HEK293 (cell line): ENCODE measurements around the gene MARK2.

Experiments used
- CTCF ChIA-PET: fragments of 350-600 bp; formaldehyde crosslinking; extraction: SDS; loops from one replicate; lab custom pipeline; 2021; ENCODE audit warnings: antibody characterized with exemption; lab: Yijun Ruan, JAX
- POLR2A ChIA-PET: fragments of 300-600 bp; formaldehyde crosslinking; extraction: SDS; loops from one replicate; lab custom pipeline; 2020; ENCODE audit warnings: antibody characterized with exemption, inconsistent platforms; lab: Yijun Ruan, JAX
- H3K27ac ChIP-seq: fragments of 200-500 bp; sonication (Bioruptor generic); 2 replicates; pipeline ENCODE4 v1.5.1; 2014; ENCODE audit warnings: low read depth, low read length, control low read depth, inconsistent platforms; ENCODE audit errors: extremely low read depth
- H3K36me3 ChIP-seq, 2 experiments: fragments of 200-500 bp in 1 of 2; sonication (Bioruptor generic) in 1 of 2; 1 replicate in 1 of 2; 2 replicates in 1 of 2; pipeline ENCODE4 v1.5.1; 2014 to 2017; ENCODE audit warnings: inconsistent platforms in 2 of 2, low read length in 2 of 2; ENCODE audit not compliant: control insufficient read depth in 2 of 2, insufficient read depth in 1 of 2
- H3K4me1 ChIP-seq: fragments of 200-500 bp; sonication (Bioruptor generic); 2 replicates; pipeline ENCODE4 v1.5.1; 2014; ENCODE audit warnings: mild to moderate bottlenecking, low read length, inconsistent platforms; ENCODE audit not compliant: control insufficient read depth, insufficient read depth
- H3K4me3 ChIP-seq: 2 replicates; pipeline ENCODE4 v1.5.1; 2011; ENCODE audit warnings: low read depth, mild to moderate bottlenecking, control low read depth, low read length, moderate library complexity
- H3K9me3 ChIP-seq: fragments of 200-500 bp; sonication (Bioruptor generic); 2 replicates; pipeline ENCODE4 v1.5.1; 2014; ENCODE audit warnings: low read depth, low read length, inconsistent platforms; ENCODE audit not compliant: control insufficient read depth, insufficient read depth
- GLI2 ChIP-seq: fragments of 450-650 bp; formaldehyde crosslinking; IDR thresholded peaks from 2 replicates; pipeline ENCODE4; 2017; ENCODE audit warnings: missing biosample characterization, missing genetic modification characterization, low read depth, borderline replicate concordance
- GLI4 ChIP-seq: fragments of 450-650 bp; formaldehyde crosslinking; IDR thresholded peaks from 2 replicates; pipeline ENCODE4 v1.5.1; 2016; ENCODE audit warnings: missing biosample characterization, missing genetic modification characterization
- INSM2 ChIP-seq: fragments of 450-650 bp; formaldehyde crosslinking; IDR thresholded peaks from 2 replicates; pipeline ENCODE4 v1.5.1; 2016; ENCODE audit warnings: missing biosample characterization, missing genetic modification characterization
- MEIS1 ChIP-seq: sonication (generic); formaldehyde crosslinking; IDR thresholded peaks from 2 replicates; pipeline ENCODE4 v1.8.1; 2022; ENCODE audit warnings: missing genetic modification reagents, mild to moderate bottlenecking, borderline replicate concordance
- MYNN ChIP-seq: fragments of 450-650 bp; formaldehyde crosslinking; IDR thresholded peaks from 2 replicates; pipeline ENCODE4 v1.5.1; 2016; ENCODE audit warnings: missing biosample characterization, missing genetic modification characterization, borderline replicate concordance
- SCRT2 ChIP-seq: fragments of 450-650 bp; formaldehyde crosslinking; IDR thresholded peaks from 2 replicates; pipeline ENCODE4 v1.5.1; 2016; ENCODE audit warnings: missing biosample characterization, missing genetic modification characterization
- WT1 ChIP-seq: fragments of 450-650 bp; formaldehyde crosslinking; IDR thresholded peaks from 2 replicates; pipeline ENCODE4 v1.5.1; 2016; ENCODE audit warnings: missing biosample characterization, missing genetic modification characterization
- ZBTB11 ChIP-seq: fragments of 450-650 bp; formaldehyde crosslinking; conservative IDR thresholded peaks from 2 replicates; pipeline ENCODE4 v1.5.1; 2016; ENCODE audit warnings: low read depth, missing biosample characterization, missing genetic modification characterization
- ZFP41 ChIP-seq: fragments of 450-650 bp; formaldehyde crosslinking; IDR thresholded peaks from 2 replicates; pipeline ENCODE4 v1.5.1; 2016; ENCODE audit warnings: missing biosample characterization, missing genetic modification characterization, borderline replicate concordance
- ZNF10 ChIP-seq: fragments of 450-650 bp; formaldehyde crosslinking; IDR thresholded peaks from 2 replicates; pipeline ENCODE4 v1.5.1; 2017; ENCODE audit warnings: missing biosample characterization, missing genetic modification characterization
- ZNF112 ChIP-seq: fragments of 450-650 bp; formaldehyde crosslinking; IDR thresholded peaks from 2 replicates; pipeline ENCODE4 v1.5.0; 2017; ENCODE audit warnings: missing biosample characterization, missing genetic modification characterization
- ZNF121 ChIP-seq: fragments of 450-650 bp; formaldehyde crosslinking; IDR thresholded peaks from 2 replicates; pipeline ENCODE4 v1.5.1; 2016; ENCODE audit warnings: missing biosample characterization, missing genetic modification characterization
- ZNF146 ChIP-seq: fragments of 450-650 bp; formaldehyde crosslinking; IDR thresholded peaks from 2 replicates; pipeline ENCODE4 v1.5.1; 2016; ENCODE audit warnings: missing biosample characterization, missing genetic modification characterization
- ZNF155 ChIP-seq: fragments of 450-650 bp; formaldehyde crosslinking; IDR thresholded peaks from 2 replicates; pipeline ENCODE4 v1.5.1; 2016; ENCODE audit warnings: missing biosample characterization, missing genetic modification characterization
- ZNF214 ChIP-seq: fragments of 450-650 bp; formaldehyde crosslinking; IDR thresholded peaks from 2 replicates; pipeline ENCODE4 v1.5.1; 2017; ENCODE audit warnings: missing biosample characterization, mild to moderate bottlenecking, missing genetic modification characterization, borderline replicate concordance
- ZNF350 ChIP-seq: fragments of 450-650 bp; formaldehyde crosslinking; IDR thresholded peaks from 2 replicates; pipeline ENCODE4 v1.5.0; 2017; ENCODE audit warnings: missing biosample characterization, mild to moderate bottlenecking, missing genetic modification characterization
- ZNF416 ChIP-seq: fragments of 450-650 bp; formaldehyde crosslinking; IDR thresholded peaks from 2 replicates; pipeline ENCODE4 v1.5.1; 2016; ENCODE audit warnings: missing biosample characterization, missing genetic modification characterization
- ZNF580 ChIP-seq: fragments of 450-650 bp; formaldehyde crosslinking; IDR thresholded peaks from 2 replicates; pipeline ENCODE4 v1.5.1; 2016; ENCODE audit warnings: missing biosample characterization, missing genetic modification characterization
- ZNF600 ChIP-seq: fragments of 450-650 bp; formaldehyde crosslinking; IDR thresholded peaks from 2 replicates; pipeline ENCODE4 v1.5.1; 2016; ENCODE audit warnings: missing biosample characterization, missing genetic modification characterization
- ZNF707 ChIP-seq: fragments of 450-650 bp; formaldehyde crosslinking; IDR thresholded peaks from 2 replicates; pipeline ENCODE4 v1.5.1; 2016; ENCODE audit warnings: missing biosample characterization, missing genetic modification characterization
- ZNF747 ChIP-seq: fragments of 450-650 bp; formaldehyde crosslinking; IDR thresholded peaks from 2 replicates; pipeline ENCODE4 v1.5.1; 2016; ENCODE audit warnings: missing biosample characterization, missing genetic modification characterization
- ZSCAN18 ChIP-seq: fragments of 450-650 bp; formaldehyde crosslinking; IDR thresholded peaks from 2 replicates; pipeline ENCODE4 v1.5.1; 2016; ENCODE audit warnings: missing biosample characterization, missing genetic modification characterization
- ZXDB ChIP-seq: fragments of 450-650 bp; formaldehyde crosslinking; IDR thresholded peaks from 2 replicates; pipeline ENCODE4 v1.5.1; 2016; ENCODE audit warnings: missing biosample characterization, missing genetic modification characterization
- TF ChIP-seq, protein P1 (sequence below): fragments of 450-650 bp; formaldehyde crosslinking; optimal IDR thresholded peaks from 2 replicates; pipeline ENCODE3; 2016; ENCODE audit warnings: missing biosample characterization, mild to moderate bottlenecking, missing genetic modification characterization

MARK2 gene

DNA sequence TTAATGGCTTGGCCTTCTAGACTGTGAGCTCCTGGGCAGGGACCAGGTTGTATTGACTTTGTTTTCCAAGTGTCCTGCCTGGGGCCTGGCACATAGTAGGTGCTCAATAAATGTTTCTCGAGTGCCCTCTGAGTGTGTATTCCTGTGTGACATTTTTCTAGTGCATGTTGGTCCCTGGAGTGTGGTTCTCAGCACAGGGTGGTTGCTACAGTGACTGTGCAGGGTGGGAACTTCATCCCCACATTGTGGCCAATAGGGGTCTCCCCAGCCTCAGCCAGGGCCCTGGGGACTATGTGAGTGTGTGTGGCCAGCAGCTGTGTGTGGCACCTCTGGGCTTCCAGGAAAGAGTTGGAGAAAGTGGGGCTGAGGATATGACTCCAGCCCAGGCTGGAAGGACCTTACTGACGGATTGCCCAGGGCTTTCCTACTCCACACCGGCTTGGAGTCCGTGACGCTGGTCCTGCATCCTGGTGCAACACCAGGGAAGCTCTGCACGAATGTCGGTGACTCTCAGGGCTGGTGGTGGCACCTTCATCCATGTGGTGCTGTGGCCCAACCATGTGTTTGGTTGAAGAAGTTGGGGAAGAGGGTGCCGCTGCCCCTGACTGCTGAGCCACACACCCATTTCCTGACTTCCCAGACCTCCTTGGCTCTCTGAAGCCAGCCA, 9.0 kb upstream of the MARK2 start (continued):
- TF ChIP-seq ZXDB (0 out of 2 replicates have a peak, but pooled peaks have one; percentile 19), ZNF112 (no peak), ZNF600 (tag by site-specific recombination) (peak; percentile 83), ZBTB11 (tag by site-specific recombination) (no peak), WT1 (tag by site-specific recombination) (no peak), ZSCAN18 (tag by site-specific recombination) (no peak), ZNF747 (tag by site-specific recombination) (no peak), ZNF416 (tag by site-specific recombination) (no peak)
- TF ChIP-seq, all 188 proteins: peak for 5

- H3K4me3 ChIP-seq, result no peak overlapping the region
- no peaks in the 10 kb centered on the region for H3K4me1 ChIP-seq
- POLR2A ChIA-PET, result interaction anchor here (0.6 kb wide), 1 partner anchor 11 kb away, joined by 3 read pairs; no protein-coding TSS in a partner anchor
- CTCF ChIA-PET, result interaction anchor here (0.6 to 2.3 kb wide), 3 partner anchors 67 to 472 kb away, joined by 3 to 7 read pairs (median 3); no protein-coding TSS in a partner anchor
- H3K9me3 ChIP-seq, result no peaks in the 10 kb centered on the region
- H3K36me3 ChIP-seq, result peaks cover 0 to 18% of the 10 kb centered on the region in 2 experiments; a peak in 1 of 3 replicates
- TF ChIP-seq ZNF10 (tag by site-specific recombination) (no peak), GLI2 (tag by site-specific recombination) (no peak), MEIS1 (CRISPR knock-in tag) (no peak), ZNF350 (tag by site-specific recombination) (no peak), MYNN (tag by site-specific recombination) (no peak), SCRT2 (tag by site-specific recombination) (no peak), ZNF121 (tag by site-specific recombination) (no peak), INSM2 (tag by site-specific recombination) (no peak), ZNF580 (tag by site-specific recombination) (no peak), ZFP41 (no peak), ZNF146 (no peak), ZNF155 (tag by site-specific recombination) (no peak), ZNF214 (tag by site-specific recombination) (no peak), GLI4 (tag by site-specific recombination) (no peak), ZNF707 (tag by site-specific recombination) (no peak)
- TF ChIP-seq, protein P1, sequence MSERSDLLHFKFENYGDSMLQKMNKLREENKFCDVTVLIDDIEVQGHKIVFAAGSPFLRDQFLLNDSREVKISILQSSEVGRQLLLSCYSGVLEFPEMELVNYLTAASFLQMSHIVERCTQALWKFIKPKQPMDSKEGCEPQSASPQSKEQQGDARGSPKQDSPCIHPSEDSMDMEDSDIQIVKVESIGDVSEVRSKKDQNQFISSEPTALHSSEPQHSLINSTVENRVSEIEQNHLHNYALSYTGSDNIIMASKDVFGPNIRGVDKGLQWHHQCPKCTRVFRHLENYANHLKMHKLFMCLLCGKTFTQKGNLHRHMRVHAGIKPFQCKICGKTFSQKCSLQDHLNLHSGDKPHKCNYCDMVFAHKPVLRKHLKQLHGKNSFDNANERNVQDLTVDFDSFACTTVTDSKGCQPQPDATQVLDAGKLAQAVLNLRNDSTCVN (tag by site-specific recombination), result no peak
- TF ChIP-seq, all 188 proteins: peak for 0
- H3K27ac ChIP-seq, result no peak overlapping the region
Observed at GRCh38 chr11:63831326-63831725, 7.6 kb upstream of the MARK2 start.
